HL-60/S4 (cell line): Measurements from ENCODE around the gene DNMBP.
"Not testable (repeated sequence)": the region's sequence is repeated elsewhere in the genome, so short reads cannot be mapped to it uniquely, and the experiment has no call there.

Experiments
- in situ Hi-C: fragments of 300-500 bp; cut with MboI; formaldehyde crosslinking; loops from 2 replicates; pipeline ENCODE4 v1.14.3; 2022; ENCODE audit warnings: low sequenced_read_pairs

The DNMBP gene

DNA sequence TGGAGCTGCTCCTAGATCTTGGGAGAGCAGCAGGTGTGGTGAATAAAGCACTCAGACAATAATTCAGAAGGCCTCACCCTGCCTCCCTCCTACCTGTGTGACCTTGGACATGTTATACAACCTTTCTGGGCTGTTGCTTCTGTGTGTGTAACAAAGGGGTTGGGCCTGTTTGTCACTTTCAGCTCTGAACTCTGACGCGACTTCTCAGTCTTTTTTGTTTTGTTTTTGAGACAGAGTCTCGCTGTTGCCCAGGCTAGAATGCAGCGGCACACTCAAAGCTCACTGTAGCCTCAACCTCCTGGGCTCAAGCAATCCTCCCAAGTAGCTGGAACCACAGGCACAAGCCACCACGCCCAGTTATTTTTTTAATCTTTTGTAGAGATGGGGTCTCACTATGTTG lies 89.3 kb downstream of the DNMBP start:
- in situ Hi-C loops: no loop called here

- in situ Hi-C loops: no loop called here
Observed at GRCh38 chr10:99917963-99918825, 91.6 kb downstream of the DNMBP start.

GRCh38 chr10:99916776-99917175 lies 93.0 kb downstream of the DNMBP start:
- in situ Hi-C loops: no loop called here

DNA sequence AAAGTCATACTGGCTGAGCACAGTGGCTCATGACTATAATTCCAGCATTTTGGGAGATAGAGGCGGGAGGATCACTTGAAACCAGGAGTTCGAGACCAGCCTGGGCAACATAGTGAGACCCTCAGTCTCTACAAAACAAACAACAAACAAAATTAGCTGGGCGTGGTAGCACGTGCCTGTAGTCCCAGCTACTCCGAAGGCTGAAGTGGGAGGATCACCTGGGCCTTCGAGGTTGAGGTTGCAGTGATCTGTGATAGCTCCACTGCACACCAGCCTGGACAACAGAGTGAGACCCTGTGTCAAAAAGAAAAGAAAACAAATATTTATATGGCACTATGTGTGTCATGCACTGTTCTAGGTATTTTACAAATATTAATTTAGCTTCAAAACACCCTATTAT lies 94.3 kb downstream of the DNMBP start:
- in situ Hi-C loops: no loop called here

- in situ Hi-C loops: no loop called here
Observed at GRCh38 chr10:99914236-99914635, 95.5 kb downstream of the DNMBP start.

DNA sequence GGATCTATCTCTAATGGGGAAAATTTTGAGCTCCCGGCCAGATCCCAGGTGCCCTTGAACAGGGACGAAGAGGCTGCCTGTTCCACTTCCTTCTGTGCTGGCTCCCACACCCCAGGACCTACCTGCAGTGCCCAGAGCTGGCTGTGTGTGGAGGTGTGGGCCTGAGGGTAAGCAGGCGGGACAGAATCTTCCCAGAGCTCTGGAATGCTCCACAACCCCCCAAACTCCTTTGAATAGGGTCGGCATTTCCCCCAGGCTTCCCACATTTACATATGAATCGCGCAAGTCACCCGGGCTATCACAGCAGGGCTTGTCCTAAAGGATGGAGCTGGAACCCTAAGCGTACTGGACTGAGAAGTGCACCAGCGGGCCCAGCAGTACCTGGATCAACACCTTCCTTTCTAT lies 95.9 kb downstream of the DNMBP start:
- in situ Hi-C loops: no loop called here

GRCh38 chr10:99912041-99912440 lies 97.7 kb downstream of the DNMBP start:
- in situ Hi-C loops: no loop called here

- in situ Hi-C loops: no loop called here
Observed at GRCh38 chr10:99908512-99908911, 101.2 kb downstream of the DNMBP start.

DNA sequence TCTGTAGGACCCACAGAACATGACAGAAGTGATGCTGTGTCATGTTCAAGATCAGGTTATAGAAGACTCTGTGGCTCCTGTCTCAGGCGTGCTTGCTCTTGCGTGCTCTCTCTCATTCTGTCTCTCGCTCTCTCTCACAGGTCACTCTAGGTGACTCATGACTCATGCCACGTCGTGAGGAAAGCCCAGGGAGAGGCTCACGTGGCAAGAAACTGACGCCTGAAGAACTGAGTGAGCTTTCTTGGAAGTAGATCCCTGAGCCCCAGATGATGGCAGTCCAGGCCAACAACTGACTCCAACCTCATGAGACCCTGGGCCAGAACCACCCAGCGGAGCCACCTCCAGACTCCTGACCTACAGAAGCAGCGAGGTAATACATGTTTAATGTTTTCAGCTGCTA lies 103.3 kb downstream of the DNMBP start:
- in situ Hi-C loops: no loop called here

GRCh38 chr10:99905971-99906370 lies 103.8 kb downstream of the DNMBP start:
- in situ Hi-C loops: no loop called here

GRCh38 chr10:99895867-99896266 lies 113.9 kb downstream of the DNMBP start:
- in situ Hi-C loops: no loop called here

DNA sequence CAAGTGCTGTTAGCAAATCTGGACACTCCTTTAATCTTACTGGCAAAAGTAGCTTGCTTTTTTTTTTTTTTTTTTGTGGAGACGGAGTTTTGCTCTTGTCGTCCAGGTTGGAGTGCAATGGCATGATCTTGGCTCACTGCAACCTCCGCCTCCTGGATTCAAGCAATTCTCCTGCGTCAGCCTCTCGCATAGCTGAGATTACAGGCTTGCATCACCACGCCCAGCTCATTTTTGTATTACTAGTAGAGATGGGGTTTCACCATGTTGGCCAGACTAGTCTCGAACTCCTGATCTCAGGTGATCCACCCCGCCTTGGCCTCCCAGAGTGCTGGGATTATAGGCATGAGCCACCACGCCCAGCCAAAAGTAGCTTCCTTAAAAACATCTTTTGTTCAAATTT lies 114.7 kb downstream of the DNMBP start:
- in situ Hi-C loops: not testable (repeated sequence)

GRCh38 chr10:99894613-99895012 lies 115.1 kb downstream of the DNMBP start:
- in situ Hi-C loops: no loop called here

DNA sequence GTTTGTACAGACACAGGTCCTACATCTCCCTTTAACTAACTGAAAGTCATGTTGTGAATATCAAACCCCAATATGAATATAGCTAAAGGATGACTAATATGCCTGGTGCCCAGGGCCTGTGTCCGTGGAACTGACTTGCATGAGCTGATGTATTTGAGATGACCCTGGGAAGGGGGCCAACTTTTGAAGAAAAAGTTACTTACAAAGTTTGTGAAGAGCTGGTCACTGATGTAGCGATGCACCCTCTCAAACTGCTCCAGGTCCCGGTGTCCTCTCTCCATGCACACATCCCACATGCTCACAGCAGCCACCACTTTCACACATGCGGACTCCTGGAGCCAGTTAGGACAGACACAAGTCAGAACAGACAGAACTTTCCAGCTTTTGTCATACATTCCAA lies 121.1 kb downstream of the DNMBP start:
- in situ Hi-C loops: no loop called here

DNA sequence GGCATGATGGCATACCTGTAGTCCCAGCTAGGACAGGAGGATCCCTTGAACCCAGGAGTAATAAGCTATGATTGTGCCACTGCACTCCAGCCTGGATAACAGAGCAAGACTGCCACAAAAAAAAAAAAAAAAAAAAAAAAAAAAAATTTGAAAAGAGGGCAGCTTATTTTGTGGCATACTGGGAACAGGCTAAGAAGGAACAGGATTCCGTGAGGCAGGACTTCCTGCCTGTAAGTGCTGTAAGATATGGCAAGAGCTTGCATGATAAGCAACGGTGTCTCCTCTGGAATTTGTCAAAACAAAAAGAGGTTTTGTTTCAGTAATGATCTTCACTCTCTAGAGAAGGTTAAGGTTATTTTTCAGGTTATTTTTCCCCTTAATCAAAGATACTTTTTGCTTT lies 126.2 kb downstream of the DNMBP start:
- in situ Hi-C loops: no loop called here

GRCh38 chr10:99881371-99881770 lies 128.4 kb downstream of the DNMBP start:
- in situ Hi-C loops: no loop called here

DNA sequence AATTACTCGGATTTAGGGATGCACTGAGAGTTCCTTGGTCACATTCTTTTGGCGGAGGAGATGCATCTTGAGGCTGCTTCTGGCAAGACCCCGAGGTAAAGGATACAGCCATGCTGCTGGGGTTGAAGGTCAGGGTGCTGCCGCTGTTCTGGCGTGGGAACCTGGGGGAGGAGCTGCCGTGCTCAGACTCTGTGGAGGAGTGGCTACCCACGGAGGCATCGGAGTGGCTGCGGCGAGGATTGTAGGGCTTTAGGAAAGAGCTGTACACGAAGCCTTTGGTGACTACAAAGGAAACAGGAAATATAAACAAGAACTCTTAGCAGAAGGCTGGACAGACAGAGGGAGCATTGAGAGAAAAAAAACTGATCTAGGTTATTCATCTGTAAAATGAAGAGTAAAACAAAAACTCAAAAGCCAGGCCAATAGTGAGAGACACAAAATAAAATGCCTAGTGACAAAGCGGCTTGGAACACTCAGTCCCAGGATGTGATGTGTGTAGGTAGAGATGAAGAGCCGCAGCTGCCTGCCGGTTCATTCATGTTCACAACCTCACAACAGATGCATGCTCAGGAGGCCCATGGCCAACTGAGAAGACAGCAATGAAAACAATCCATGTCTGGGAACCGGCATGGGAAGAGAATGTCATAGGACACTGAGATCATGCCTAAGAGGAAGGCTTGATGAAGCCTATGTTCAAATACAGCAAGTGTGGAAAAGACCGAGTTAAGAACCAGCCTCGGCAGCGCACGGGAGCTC lies 129.5 kb downstream of the DNMBP start:
- in situ Hi-C loops: no loop called here

GRCh38 chr10:99875473-99875872 lies 134.3 kb downstream of the DNMBP start:
- in situ Hi-C loops: no loop called here

DNA sequence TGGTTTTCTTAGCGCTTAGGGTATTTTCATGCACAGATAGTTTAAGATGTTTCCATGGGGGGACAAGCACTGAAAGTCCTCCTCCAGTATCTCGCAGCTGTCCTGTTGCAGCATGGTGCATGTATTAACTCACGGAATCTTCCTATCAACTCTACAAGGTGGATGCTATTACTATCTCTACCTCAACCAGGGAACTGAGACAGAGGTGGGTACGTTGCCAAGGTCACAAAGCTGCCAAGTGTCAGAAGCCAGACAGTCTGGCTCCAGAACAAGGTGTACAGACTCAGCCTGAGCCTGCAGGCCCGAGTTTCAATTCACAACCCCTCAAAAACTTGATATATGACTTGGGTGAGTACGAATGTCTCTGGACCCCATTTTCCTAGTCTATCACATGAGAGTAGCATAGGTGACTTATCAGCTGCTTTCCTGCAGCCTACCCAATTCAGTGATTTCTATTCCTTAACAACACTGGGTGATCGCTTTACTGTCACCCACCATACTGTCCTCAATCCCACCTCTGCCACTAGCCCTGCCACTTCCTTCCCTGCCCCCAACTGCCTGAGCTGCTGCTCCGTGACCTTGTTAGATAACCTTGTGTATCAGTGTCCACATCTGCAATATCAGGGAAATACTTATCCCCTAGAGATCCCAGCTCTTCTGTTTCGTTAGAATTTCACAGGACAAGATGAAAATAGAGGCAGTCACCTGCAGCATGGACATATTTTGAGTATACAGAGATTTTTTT lies 135.2 kb downstream of the DNMBP start:
- in situ Hi-C loops: no loop called here

DNA sequence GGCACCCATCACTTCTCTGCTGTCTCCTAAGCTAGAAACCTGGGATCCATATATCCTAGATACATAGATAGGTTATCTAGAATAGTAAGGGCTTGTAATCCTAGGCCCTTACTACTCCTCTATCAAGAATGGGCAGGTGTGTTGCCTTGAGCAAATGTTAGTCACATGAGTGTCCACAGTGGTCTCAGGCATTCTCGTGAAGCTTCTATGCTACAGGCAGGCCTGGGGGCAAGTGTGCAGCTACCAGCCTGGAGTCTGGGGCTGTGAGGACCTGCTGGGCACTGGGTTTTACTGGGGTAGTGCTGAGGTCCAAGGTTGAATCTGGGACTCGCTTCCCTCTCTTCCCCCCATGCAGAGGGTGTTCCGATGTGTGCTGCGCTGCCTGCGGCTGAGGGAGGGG lies 135.9 kb downstream of the DNMBP start:
- in situ Hi-C loops: no loop called here

DNA sequence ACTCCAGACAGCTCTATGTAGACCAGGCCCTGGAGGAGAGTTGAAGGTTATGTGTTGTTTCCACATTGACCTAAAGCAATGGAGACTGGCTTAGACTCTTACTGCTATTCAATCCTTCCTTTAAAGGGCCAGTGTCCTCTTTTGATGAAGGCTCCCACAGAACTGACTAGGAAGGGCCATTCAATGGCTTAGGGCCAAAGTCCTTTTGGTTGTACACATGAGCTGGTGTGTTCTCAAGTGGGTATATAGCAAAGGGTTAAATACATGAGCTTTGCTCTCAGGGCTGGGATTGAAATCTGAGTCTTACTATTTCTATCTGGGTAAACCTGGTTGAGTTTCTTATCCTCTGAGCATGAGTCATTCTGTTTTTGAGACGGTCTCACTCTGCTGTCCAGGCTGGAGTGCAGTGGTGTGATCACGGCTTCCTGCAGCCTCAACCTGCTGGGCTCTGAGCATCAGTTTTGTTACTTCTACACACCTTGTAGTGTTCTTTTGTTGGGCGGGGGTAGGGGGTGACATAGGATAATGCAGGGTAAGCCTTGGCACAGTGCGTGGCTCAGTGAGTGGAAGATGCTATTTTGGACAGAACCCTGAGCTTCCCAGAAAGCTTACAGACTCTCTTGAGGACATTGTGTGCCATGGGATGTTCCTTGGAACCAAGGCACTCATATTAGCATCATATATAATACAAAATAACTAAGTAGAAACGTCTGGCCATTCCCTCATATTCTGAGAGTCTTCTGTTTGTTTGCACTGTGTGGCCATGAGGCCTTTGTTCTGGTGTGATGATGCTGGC lies 137.2 kb downstream of the DNMBP start:
- in situ Hi-C loops: no loop called here
